Glutamatergic neuron (in vitro differentiated cells): ENCODE data around the gene DUSP6. TPM values are rescaled to one million over a fixed set of nuclear protein-coding genes. Genes with fewer than 3 reads are reported as not detected.

ENCODE experiments used
- DNase-seq: peaks from one replicate; pipeline ENCODE4 v3.0.0; 2022
- H3K27ac Mint-ChIP-seq: one replicate; pipeline ENCODE4 v1.8.0; 2020; ENCODE audit warnings: mild to moderate bottlenecking, mixed read lengths, inconsistent platforms; ENCODE audit not compliant: unreplicated experiment
- H3K27me3 Mint-ChIP-seq: one replicate; pipeline ENCODE4 v1.8.0; 2020; ENCODE audit warnings: mild to moderate bottlenecking, moderate library complexity, mixed read lengths, inconsistent platforms; ENCODE audit not compliant: unreplicated experiment
- H3K36me3 Mint-ChIP-seq: one replicate; pipeline ENCODE4 v1.8.0; 2020; ENCODE audit warnings: mild to moderate bottlenecking, mixed read lengths, inconsistent platforms; ENCODE audit not compliant: unreplicated experiment
- H3K4me1 Mint-ChIP-seq: one replicate; pipeline ENCODE4 v1.8.0; 2020; ENCODE audit warnings: mild to moderate bottlenecking, low read depth, mixed read lengths, inconsistent platforms; ENCODE audit not compliant: unreplicated experiment
- H3K4me3 Mint-ChIP-seq: one replicate; pipeline ENCODE4 v1.8.0; 2020; ENCODE audit warnings: mild to moderate bottlenecking, mixed read lengths, inconsistent platforms; ENCODE audit not compliant: unreplicated experiment
- H3K9me3 Mint-ChIP-seq: one replicate; pipeline ENCODE4 v1.8.0; 2020; ENCODE audit warnings: mild to moderate bottlenecking, moderate library complexity, mixed read lengths, inconsistent platforms; ENCODE audit not compliant: unreplicated experiment
- CTCF ChIP-seq: fragments of 200-600 bp; sonication (generic); IDR thresholded peaks from one replicate; pipeline ENCODE4 v1.5.0; 2021; ENCODE audit not compliant: partially characterized antibody, unreplicated experiment
- total RNA-seq: library from RNA; stranded (reverse); fragmentation: NEBNext Ultra II Directional; extraction: Animal tissue kit (Norgen Biotek cat#: 25700); gene quantifications from one replicate; pipeline ENCODE4 v1.2.1, GENCODE V29; 2021; ENCODE audit not compliant: unreplicated experiment

Gene DUSP6
- total RNA-seq, 1 donor from 2014 or later = 4.2 TPM

GRCh38 chr12:89324437-89324836 lies 27.9 kb downstream of the DUSP6 start:
- DNase-seq = no peak
- H3K27ac Mint-ChIP-seq = no peak overlapping the region
- no peak overlapping the region for H3K4me3 Mint-ChIP-seq
- TF ChIP-seq CTCF = no peak
- H3K9me3 Mint-ChIP-seq = peaks cover 5% of the 10 kb centered on the region
- peaks cover 9% of the 10 kb centered on the region for H3K4me1 Mint-ChIP-seq
- no peaks in the 10 kb centered on the region for H3K27me3 Mint-ChIP-seq
- H3K36me3 Mint-ChIP-seq = no peaks in the 10 kb centered on the region

GRCh38 chr12:89323568-89324218 lies 28.6 kb downstream of the DUSP6 start:
- H3K36me3 Mint-ChIP-seq = no peaks in the 10 kb centered on the region
- H3K9me3 Mint-ChIP-seq = peaks cover 5% of the 10 kb centered on the region
- no peak overlapping the region for H3K4me3 Mint-ChIP-seq
- H3K4me1 Mint-ChIP-seq = peaks cover 7% of the 10 kb centered on the region
- TF ChIP-seq CTCF = no peak
- H3K27me3 Mint-ChIP-seq = no peaks in the 10 kb centered on the region
- DNase-seq = no peak
- no peak overlapping the region for H3K27ac Mint-ChIP-seq

GRCh38 chr12:89320735-89321134 lies 31.6 kb downstream of the DUSP6 start:
- Mint-ChIP-seq H3K27ac (no peak overlapping the region), H3K4me1 (peaks cover 2% of the 10 kb centered on the region), H3K4me3 (no peak overlapping the region), H3K27me3 (no peaks in the 10 kb centered on the region), H3K9me3 (peaks cover 4% of the 10 kb centered on the region), H3K36me3 (no peaks in the 10 kb centered on the region)
- no peak for DNase-seq
- TF ChIP-seq CTCF = no peak

- Mint-ChIP-seq H3K4me1 (peaks cover 2% of the 10 kb centered on the region), H3K36me3 (no peaks in the 10 kb centered on the region), H3K4me3 (no peak overlapping the region)
Measured at GRCh38 chr12:89319606-89320005, 32.7 kb downstream of the DUSP6 start.

GRCh38 chr12:89319122-89319521 lies 33.2 kb downstream of the DUSP6 start:
- Mint-ChIP-seq H3K4me3 (no peak overlapping the region), H3K36me3 (no peaks in the 10 kb centered on the region), H3K4me1 (peaks cover 2% of the 10 kb centered on the region), H3K27ac (no peak overlapping the region), H3K9me3 (peaks cover 2% of the 10 kb centered on the region), H3K27me3 (no peaks in the 10 kb centered on the region)
- DNase-seq = no peak
- TF ChIP-seq CTCF = no peak

More at GRCh38 chr12:89319606-89320005, 32.7 kb downstream of the DUSP6 start:
- no peak for DNase-seq
- H3K27me3 Mint-ChIP-seq = no peaks in the 10 kb centered on the region
- H3K9me3 Mint-ChIP-seq = peaks cover 4% of the 10 kb centered on the region
- no peak overlapping the region for H3K27ac Mint-ChIP-seq
- TF ChIP-seq CTCF = no peak
